ENCODE data around the gene AMBRA1. TPM values are rescaled to one million over a fixed set of nuclear protein-coding genes. Genes with fewer than 3 reads are reported as not detected.
A peak's percentile ranks its signal among the peaks of the same experiment; 100 is the strongest.

AMBRA1 gene
- total RNA-seq, 6 donors from 2014 or later: 22.9 to 55.7 (median 33.2) TPM

DNA sequence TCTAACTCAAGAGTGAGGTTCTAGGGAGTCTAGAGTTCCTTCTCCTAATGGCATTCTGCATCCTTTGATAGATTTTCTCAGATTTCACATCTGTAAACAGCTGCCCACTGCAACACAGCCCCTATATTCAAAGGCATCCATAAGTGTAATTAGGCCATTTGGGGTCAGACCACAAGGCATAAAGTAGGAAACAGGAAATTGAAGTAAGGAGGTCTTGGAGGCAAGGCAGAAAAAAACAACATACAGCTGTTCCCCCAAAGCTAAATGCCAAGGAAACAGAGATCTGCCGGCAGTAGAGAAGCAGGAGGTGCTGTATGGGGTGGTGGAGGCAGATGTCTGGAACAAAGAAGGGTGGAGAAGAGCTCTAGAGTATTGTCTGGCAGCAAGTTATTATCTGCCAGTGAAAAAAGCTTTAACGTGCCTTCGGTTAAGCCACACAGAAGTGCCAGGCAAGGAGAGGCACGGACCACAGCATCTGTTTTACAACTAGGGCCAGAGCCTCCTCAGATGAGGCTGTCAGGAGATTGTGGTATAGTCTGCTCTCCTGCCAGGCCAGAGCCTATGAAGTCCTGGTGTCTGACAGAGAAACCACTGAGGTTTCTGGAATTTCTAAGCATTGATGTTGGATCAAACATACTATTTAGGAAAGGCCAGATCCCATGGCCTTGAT, 102.0 kb downstream of the AMBRA1 start:
- Histone ChIP-seq H3K27me3 (no peaks in the 10 kb centered on the region), H3K9me3 (no peaks in the 10 kb centered on the region), H3K36me3 (peaks cover 0 to 23% (median 8%) of the 10 kb centered on the region in 4 donors), H3K4me3 (no peak overlapping the region), H3K27ac (peak overlapping the region in 3 of 4 donors; percentile 16 to 72 (median 42)), H3K4me1 (peaks cover 7 to 26% (median 16%) of the 10 kb centered on the region in 4 donors)
- no peak for ATAC-seq (ENCODE audit: low FRiP score in 2 of 2)
- TF ChIP-seq POLR2A (IDR thresholded peaks at IDR 0.05): no peak
- TF ChIP-seq POLR2AphosphoS5 (IDR thresholded peaks at IDR 0.05): no peak
- DNase-seq: no peak
- 38 to 44% methylated on average over 4 of the region's 4 CpGs for WGBS, 2 donors

GRCh38 chr11:46490666-46491065, 103.2 kb downstream of the AMBRA1 start:
- Histone ChIP-seq H3K4me3 (no peak overlapping the region), H3K9me3 (no peaks in the 10 kb centered on the region), H3K36me3 (peaks cover 0 to 23% (median 8%) of the 10 kb centered on the region in 4 donors), H3K4me1 (peaks cover 7 to 26% (median 16%) of the 10 kb centered on the region in 4 donors), H3K27ac (no peak overlapping the region), H3K27me3 (no peaks in the 10 kb centered on the region)
- TF ChIP-seq CTCF (IDR thresholded peaks at IDR 0.05) (no peak), POLR2AphosphoS5 (IDR thresholded peaks at IDR 0.05) (no peak), EP300 (IDR thresholded peaks at IDR 0.05) (no peak), POLR2A (IDR thresholded peaks at IDR 0.05) (no peak)
- DNase-seq (no peak), ATAC-seq (ENCODE audit: low FRiP score in 2 of 2) (no peak)

GRCh38 chr11:46489656-46490560, 103.9 kb downstream of the AMBRA1 start:
- peak in 1 of 2 donors; percentile 44 for ATAC-seq (ENCODE audit: low FRiP score in 2 of 2)
- no peaks in the 10 kb centered on the region for H3K27me3 ChIP-seq
- H3K36me3 ChIP-seq: peaks cover 0 to 23% (median 8%) of the 10 kb centered on the region in 4 donors
- no peak for DNase-seq
- H3K9me3 ChIP-seq: no peaks in the 10 kb centered on the region
- no peak overlapping the region for H3K27ac ChIP-seq
- WGBS, 2 donors: 57 to 65% methylated on average over 6 of the region's 6 CpGs
- H3K4me1 ChIP-seq: peaks cover 7 to 26% (median 16%) of the 10 kb centered on the region in 4 donors
- TF ChIP-seq EP300 (IDR thresholded peaks at IDR 0.05) (no peak), CTCF (IDR thresholded peaks at IDR 0.05) (peak in 2 of 6 experiments; percentile 25 to 26)
- no peak overlapping the region for H3K4me3 ChIP-seq

- TF ChIP-seq EP300 (IDR thresholded peaks at IDR 0.05) (no peak), CTCF (IDR thresholded peaks at IDR 0.05) (no peak)
- Histone ChIP-seq H3K4me3 (no peak overlapping the region), H3K9me3 (no peaks in the 10 kb centered on the region), H3K27ac (no peak overlapping the region), H3K27me3 (no peaks in the 10 kb centered on the region), H3K4me1 (peaks cover 0 to 9% (median 3%) of the 10 kb centered on the region in 4 donors), H3K36me3 (peaks cover 0 to 8% (median 0%) of the 10 kb centered on the region in 4 donors)
- WGBS, 2 donors: 82% methylated on average over 4 of the region's 4 CpGs
- ATAC-seq (ENCODE audit: low FRiP score in 2 of 2) (no peak), DNase-seq (no peak)
Measured at GRCh38 chr11:46485856-46486443, 107.9 kb downstream of the AMBRA1 start.

- no peak for DNase-seq
- Histone ChIP-seq H3K4me1 (no peaks in the 10 kb centered on the region), H3K36me3 (peaks cover 0 to 4% (median 0%) of the 10 kb centered on the region in 4 donors), H3K4me3 (no peak overlapping the region), H3K27ac (no peak overlapping the region), H3K27me3 (no peaks in the 10 kb centered on the region), H3K9me3 (no peaks in the 10 kb centered on the region)
- TF ChIP-seq POLR2AphosphoS5 (IDR thresholded peaks at IDR 0.05) (no peak), CTCF (IDR thresholded peaks at IDR 0.05) (no peak), POLR2A (IDR thresholded peaks at IDR 0.05) (no peak), EP300 (IDR thresholded peaks at IDR 0.05) (no peak)
- no peak for ATAC-seq (ENCODE audit: low FRiP score in 2 of 2)
Measured at GRCh38 chr11:46484101-46484500, 109.7 kb downstream of the AMBRA1 start.

All from upper lobe of left lung (tissue), 6 donors.